Activated naive CD4-positive, alpha-beta T cell treated with anti-CD3 and anti-CD28 coated beads, Interleukin-2, amount 50 U/mL, for 16 hours (primary cell): ENCODE measurements around the gene CLCN3.
"Not testable (repeated sequence)": the region's sequence is repeated elsewhere in the genome, so short reads cannot be mapped to it uniquely, and the experiment has no call there.

Source experiments
- DNase-seq: peaks from one replicate; pipeline ENCODE4 v3.0.0-alpha.2; 2020

The CLCN3 gene

DNA sequence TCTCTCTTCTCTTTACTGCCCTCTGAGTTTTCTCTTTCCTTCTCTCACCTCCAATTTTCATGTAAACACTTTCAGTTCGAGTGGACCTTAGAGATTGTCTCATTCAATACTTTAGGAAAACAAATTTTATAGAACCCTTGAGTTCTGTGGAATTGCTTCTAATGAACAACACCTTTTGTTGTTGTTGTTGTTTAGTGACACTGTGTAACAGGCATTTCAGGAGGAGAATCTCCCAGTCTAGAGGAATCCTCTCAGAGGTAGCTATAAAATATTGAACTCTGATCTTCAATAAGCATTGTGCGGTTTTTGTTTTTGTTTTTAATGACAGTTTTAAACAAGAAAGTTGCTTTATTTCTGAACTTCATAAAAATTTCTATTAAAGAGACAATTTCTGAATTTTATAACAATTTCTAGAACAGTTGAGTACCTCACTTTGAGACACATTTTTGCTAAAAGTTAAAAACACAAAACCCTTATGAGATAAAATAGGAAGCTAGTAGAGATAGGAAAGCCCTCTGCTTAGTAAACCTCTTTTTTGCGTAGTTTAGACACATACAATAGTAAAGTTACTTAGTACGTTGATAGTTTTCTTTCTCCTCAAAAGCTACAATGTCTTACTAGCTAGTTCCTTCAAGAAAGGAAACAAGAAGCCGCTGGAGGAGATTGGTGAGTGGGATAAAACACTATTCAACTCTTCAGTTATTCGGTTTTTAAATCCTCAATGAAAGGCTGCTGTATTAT lies 38.8 kb downstream of the CLCN3 start:
- no peak for DNase-seq

DNA sequence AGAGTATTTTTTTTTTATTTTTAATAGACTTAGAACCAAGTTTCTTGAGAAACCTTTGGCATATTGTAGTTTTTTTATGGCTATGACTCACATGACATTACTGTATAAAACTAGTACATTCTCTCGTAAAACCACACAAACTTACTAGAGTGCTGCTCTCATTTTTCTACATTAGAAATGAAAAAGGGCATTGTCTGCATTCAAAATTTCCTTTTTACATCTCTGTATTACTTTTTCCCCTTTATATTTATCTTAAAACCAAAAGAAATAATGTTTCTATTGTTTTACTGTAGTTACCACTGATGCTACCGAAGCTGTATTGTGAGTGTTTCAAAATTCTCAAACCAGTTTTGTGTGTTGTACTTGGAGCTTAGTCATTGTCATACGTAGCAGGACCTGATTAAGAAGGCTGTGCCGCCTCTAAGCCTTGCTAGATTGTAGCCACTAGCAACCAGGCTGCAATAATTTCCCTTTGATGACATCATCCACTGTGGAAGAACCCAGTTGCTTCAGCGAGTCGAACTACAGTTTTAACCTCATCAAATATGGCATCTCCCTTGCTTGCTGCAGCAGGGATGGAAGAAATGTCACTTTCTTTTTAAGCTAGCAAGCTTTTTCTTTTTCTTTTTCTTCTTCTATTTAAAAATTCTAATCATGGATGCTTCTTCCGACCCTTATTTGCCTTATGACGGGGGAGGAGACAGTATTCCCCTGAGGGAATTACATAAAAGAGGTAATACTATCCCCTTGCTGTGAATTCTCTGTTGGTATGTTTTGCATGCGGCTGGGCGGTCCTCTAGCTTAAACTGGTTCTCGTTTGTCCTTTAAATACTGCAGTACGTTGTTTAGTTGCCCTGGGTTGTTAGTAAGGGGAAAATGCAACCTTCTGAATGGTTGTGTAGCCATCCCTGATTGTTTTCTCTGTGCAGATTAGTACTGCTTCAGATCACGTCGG lies 39.6 kb downstream of the CLCN3 start:
- peak; percentile 63 for DNase-seq

DNA sequence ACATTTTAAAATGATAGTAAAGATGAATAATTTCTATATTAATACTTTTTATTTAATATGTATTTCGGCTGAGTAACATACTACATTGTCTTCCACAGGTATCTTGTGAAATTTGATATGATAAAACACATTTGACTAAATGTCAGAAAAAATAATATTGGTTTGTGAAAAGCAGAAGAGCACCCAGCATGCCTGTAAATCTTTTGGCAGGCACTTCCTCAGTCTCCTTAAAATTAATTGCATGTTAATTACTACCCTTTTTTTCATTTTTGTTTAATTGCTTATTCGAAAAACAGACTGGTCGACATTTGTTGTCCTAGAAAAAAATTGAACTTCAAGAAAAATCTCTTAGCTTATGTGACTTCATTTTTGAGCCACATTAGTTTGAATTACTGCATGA lies 40.6 kb downstream of the CLCN3 start:
- no peak for DNase-seq

DNA sequence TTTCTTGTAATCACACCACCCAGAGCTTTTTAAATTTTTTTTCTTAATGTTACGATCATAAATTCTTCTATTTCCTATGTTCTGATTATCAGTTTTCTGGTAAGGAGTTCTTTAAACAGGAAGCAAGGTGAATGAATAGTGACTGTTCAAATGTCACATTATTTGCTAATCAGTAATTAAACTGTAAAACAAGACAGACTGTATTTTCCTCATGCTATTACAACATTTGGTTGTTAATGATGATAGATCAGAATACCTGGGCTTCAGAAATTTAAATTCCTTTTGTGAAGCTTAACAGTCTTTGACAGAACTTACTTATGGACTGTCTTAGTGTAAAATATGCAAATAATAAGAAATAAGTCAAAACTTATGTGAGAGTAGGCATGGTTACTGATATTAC lies 41.4 kb downstream of the CLCN3 start:
- no peak for DNase-seq

DNA sequence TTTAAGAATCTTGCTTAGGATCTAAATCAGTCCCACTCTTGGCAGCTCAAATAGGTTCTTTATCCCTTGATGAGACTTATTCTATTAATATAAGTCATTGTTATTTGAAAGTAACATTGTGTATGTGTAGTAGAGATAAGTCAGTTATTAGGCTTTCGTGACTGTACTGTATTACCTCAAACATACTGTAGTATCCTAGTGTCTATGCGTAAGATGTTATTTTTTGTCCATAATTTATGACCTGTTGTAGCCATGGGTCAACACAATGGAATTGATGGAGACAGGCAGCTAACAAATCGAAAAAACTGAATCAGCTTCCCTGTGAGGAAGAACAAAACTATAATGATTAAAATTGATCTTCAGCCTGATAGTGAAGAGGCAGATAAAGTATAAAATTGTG lies 41.8 kb downstream of the CLCN3 start:
- no peak for DNase-seq

DNA sequence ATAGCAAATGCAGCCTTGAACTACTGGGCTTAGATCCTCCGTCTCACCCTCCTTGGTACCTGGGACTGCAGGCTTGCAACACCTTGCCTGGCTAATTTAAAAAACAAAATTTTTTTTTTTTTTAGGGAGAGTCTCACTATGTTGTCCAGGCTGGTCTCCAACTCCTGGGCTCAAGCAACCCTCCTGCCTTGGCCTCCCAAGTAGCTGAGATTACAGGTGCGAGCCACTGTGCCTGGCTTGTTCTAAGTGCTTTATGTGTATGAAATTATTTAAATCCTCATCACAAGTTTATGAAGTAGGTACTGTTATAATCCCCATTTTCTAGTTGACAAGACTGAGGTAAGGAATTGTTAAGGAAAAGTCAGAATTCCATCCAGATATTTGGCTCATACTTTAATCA lies 43.0 kb downstream of the CLCN3 start:
- DNase-seq: no peak

DNA sequence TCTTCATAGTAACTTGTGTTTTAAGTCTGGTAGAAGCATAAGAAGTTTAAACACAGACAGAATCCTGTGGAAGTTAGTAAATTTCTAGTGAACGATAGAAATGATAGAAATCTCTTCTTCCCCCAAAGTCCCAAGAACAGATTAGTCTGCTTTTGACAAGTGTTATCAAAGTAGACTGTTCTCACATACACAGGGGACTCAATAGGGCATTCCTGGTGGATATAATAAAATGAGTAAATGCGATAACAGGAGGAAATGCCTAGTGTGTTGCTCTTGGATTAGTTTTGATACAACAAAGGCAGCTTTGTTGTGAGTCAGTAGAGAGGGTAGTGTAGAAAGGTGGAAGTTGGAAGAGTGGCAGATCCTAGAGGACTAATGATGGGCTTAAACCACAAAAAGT lies 43.5 kb downstream of the CLCN3 start:
- DNase-seq: no peak

DNA sequence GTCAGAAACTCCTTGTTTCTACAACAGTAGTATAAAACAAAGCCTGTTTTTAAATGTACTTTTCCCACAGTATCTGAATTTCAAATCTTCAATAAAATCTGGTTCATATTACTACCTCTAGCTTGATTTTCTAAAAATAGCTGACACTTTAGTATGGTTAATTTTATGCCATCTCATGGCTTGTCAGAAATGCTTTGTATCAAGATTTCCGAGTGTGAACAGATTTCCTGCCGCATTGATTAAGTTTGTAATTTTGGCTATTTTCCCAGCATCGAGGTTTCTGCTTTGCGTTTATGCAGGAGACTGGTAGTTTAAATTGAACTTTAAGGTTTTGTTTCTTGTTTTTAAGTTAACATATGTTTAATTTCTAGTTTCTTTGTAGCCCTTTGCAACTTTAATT lies 44.2 kb downstream of the CLCN3 start:
- DNase-seq: no peak

DNA sequence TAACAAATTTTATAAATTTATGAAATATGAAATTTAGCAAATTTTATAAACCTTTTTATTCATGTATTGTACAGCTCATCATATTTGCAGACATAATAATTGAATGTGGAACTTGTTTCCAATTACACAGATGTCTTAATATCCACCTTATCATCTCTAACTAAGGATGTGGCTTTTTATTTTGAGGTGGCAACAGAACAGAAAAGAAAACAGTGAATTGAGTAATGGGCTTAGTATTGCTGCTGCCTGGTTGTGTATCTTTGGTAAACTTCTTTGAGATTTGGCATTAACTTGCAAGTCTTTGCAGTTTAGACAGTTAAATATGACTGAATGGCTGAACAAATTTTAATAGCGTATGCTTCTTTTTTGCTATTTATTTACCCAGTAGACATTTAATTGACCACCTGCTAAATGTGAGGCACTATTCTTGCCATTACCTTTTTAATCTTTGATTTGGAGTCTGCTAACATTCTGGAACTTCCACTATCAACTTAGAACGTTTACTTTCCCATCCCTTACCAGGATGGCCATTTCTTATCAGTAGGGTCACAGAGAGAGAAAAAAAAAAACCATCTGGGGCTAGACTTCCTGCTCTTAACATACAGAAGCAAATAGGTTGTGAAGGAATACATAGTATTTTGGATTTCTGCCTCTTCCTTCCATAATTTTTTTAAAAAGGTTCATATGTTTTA lies 44.8 kb downstream of the CLCN3 start:
- no peak for DNase-seq

DNA sequence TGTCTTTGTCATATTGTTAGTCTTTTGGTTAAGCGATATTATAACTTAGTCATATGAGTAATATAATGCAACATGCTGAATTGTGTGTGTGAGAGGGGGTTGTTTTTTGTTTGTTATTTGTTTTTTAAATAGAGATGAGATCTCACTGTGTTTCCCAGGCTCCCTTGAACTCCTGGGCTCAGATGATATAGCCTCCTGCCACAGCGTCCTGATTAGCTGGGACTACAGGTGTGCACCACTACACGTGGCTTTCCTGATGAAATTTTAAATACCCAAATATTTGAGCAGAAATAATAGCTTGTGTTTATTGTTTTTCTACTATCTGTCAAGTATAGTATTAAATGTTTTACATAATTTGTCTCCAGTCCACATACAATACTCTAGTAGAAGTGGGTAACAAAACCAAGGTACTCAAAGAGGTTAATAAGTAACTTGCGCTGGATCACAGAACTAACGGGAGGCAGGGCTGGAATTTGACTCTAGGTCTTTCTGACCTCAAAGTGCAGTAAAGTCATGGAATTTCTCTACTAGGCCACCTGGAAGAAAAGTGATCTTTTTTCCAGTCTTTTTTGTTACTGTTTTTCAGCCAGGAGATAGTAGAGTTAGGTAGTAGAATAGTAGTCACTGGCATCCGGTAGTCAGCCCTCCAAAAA lies 47.8 kb downstream of the CLCN3 start:
- DNase-seq: no peak

DNA sequence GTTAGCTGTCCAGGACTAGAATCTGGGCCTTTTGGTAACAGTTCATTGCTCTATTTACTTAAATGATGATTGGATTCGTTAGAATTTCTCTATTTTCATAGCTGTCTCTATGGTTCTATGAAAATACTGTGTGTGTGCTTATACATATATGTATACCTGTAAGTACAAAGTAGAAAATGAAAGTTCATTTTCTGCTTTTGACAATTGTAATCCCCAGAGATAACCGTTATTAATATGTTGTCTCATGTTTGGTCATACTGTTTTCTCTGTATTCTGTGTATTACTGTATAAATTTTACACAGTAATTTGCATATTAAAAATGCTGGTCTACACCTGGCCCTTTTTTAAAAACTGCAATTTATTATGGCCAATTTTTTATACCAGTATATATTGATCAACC lies 55.4 kb downstream of the CLCN3 start:
- no peak for DNase-seq

DNA sequence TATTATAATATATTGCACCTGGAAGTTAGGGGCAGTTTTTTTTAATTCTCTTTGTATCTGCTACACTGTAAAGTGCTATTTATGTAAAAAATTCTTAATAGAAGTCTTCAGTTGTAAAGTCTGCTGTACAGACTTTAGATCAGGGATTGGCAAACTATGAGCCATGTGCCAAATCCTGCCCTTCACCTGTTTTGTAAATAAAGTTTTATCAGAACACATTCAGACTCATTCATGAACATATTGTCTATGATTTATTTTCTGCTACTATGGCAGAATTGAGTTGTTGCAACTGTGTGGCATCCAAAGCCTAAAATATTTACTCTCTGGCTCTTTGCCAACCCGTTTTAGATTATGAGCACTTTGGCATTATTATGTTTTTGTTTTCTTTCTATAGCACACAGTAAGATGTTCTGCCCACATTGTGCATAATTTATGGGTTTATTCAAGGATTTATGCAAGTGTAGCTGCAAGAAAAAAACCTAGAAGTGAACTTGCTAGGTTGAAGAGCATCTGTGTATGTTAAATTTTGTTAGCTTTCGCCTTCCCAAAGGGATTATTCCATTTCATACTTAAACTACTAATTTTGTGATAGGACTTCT lies 56.9 kb downstream of the CLCN3 start:
- no peak for DNase-seq

DNA sequence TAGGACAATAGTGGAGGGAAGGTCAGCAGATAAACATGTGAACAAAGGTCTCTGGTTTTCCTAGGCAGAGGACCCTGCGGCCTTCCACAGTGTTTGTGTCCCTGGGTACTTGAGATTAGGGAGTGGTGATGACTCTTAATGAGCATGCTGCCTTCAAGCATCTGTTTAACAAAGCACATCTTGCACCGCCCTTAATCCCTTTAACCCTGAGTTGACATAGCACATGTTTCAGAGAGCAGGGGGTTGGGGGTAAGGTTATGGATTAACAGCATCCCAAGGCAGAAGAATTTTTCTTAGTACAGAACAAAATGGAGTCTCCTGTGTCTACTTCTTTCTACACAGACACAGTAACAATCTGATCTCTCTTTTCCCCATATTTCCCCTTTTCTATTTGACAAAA lies 58.1 kb downstream of the CLCN3 start:
- not testable (repeated sequence) for DNase-seq

DNA sequence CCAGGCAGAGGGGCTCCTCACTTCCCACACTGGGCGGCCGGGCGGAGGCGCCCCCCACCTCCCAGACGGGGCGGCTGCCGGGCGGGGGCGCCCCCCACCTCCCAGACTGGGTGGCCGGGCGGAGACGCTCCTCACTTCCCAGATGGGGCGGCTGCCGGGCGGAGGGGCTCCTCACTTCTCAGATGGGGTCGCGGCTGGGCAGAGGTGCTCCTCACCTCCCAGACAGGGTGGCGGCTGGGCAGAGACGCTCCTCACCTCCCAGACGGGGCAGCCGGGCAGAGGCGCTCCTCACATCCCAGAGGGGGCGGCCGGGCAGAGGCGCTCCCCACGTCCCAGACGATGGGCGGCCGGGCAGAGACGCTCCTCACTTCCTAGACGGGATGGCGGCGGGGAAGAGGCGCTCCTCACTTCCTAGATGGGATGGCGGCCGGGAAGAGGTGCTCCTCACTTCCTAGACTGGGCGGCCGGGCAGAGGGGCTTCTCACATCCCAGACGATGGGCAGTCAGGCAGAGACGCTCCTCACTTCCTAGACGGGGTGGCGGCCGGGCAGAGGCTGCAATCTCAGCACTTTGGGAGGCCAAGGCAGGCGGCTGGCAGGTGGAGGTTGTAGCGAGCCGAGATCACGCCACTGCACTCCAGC lies 58.7 kb downstream of the CLCN3 start:
- not testable (repeated sequence) for DNase-seq

DNA sequence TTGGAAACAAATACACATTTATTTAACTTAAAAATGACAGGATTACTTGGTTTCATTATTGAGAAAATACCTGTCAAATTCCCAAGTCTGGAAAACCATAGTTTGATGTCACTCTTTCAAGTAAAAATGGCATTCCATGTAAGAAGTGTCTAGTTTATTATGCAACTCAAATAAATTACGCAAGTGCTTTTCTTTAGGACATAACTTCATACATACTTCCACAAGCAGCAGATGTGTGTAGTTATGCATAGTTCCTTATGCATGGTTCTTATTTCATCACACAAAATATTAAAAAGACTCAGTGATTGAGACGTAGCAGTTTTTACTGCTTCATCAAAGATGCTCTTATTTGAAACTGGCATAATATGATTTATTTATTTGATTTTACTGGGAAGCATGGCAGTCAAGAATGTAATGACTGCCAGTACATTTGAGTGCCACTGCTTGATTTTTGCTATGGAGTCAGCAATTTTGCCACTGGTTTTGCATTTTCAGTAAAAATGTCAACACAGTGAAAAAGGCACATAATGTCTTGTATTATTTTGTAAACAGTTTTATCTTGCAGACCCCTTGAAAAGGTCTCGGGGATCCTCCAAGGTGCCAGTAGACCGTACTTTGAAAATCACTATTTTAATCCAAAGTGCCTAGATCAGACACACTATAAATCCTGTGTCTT lies 62.1 kb downstream of the CLCN3 start:
- DNase-seq: no peak

DNA sequence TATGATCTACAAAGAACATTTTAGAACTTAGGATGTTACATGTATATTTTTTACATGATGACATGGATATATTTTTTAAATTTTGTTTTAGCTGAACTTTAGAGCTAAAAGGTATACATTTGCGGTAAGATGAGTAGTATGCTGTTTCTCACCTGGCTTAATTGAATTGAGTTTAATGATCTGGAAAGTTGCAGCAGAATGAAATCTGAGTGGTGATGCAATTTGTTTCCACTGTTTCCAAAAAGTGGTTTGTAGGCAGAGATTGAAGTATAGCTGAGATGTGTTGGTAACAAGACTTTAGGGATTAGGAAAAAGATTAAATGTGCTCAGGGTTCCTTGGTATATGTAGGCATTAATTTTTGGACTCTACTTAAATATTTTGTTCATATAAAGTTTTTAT lies 69.3 kb downstream of the CLCN3 start:
- no peak for DNase-seq

DNA sequence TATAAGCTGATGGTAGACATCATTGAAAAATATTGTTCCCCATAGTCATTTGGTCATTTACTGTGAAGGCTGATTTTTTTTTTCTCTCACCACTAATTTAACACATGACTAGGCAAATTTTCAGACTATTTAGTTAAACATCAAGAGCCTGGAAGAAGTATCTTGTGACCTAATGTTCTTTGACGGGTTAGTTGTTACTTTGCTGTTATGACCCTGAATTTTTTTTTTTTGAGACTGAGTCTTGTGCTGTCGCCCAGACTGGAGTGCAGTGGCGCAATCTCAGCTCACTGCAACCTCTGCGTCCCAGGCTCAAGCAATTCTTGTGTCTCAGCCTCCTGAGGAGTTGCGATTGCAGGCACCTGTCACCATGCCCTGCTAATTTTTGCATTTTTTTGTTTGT lies 70.4 kb downstream of the CLCN3 start:
- no peak for DNase-seq

DNA sequence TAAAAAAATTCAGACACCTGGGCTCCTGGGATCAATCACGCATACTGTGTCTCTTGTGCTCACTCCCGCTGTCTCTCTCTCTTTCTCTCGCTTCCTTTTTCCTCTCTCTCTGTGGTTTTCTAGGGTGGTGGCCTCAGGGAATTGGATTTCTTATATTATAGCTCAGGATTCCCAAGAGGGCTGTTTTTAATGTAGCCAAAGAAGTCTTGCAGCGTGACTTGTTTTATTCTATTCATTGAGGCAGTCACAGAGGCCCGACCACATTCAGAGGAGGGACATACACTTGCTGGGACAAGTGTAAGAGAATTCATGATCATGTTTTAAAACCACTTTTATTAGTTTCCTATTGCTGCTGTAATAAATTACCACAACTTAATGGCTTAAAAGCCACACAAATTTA lies 78.0 kb downstream of the CLCN3 start:
- no peak for DNase-seq

DNA sequence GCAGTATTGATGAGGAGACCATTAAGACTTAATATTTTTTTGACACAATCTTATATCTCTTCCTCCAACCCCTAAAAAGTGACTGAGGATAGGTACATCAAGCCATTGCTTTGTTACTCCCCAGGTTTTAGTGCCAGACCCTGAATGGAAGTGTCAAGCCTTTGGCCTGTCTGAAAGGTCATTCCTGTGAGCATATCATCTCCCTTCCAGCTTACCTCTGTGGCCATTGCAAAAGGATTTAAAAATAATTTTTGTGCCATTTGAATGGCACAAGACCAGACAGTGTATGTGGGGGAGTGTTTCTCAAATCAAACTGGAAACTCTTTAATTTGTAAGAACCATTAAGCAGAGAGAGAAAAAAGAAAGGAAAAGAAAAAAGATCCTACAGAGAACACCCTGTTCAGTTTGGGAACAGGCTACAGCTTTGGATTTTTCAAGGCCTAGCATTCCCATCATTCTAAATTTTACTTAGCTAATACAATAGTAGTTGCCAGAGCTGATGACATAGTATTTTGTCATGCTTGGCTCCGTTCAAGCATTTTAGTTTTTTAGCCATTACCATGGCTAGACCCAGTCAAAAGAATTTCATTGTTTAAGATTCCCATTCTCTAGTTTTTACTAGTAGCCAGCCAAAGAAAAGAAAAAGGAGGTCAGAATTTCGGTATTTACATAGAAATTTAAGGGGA lies 87.7 kb downstream of the CLCN3 start:
- no peak for DNase-seq

DNA sequence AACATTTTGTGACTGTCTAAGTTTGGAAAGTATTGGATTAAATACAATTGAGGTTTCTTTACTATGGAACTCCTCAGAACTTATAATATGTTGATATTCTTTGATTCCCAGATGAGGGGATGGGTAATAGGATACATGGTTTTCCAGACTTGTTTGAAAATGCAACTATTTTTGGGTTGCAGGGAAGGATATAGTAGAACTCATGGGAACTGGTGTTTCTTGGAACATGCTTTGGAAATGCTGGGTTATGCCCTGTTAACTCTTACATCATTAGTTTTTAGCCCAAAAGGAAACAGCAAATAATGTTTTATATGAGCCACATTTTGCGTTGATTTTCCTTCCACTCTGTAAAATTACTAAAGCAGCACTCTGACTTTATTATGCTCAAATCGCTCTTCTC lies 95.4 kb downstream of the CLCN3 start:
- DNase-seq: no peak

DNA sequence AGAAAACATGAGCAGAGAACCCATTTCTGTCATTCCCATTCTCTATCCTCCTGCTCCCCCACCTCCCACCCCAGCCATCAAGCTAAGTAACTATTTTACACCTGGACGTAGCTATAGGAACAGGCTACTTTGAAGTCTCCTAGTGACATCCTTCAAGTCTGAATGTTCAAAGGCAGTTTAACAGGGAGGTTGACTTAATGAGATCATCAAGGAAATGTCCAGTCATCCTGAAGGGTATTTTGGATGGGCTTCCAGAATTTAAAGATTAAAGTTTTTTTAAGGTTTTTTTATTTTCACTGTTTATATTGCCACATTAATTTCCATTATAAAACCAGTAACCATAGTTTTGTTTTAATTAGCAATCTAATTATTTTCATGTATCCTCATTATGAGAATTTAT lies 96.3 kb downstream of the CLCN3 start:
- no peak for DNase-seq
